H1 (cell line): ENCODE results near the gene SLC39A11.

Source experiments
- CBX5 ChIP-seq: fragments of 300-800, 300-1000 bp; sonication (generic); IDR thresholded peaks from 2 replicates; pipeline ENCODE4 v1.7.1; 2016; ENCODE audit warnings: antibody characterized with exemption, low read length, low read depth
- EGR1 ChIP-seq: IDR thresholded peaks from 2 replicates; pipeline ENCODE4 v1.6.1; 2011; ENCODE audit warnings: low read depth, low read length, borderline replicate concordance
- JUND ChIP-seq: IDR thresholded peaks from 2 replicates; pipeline ENCODE4 v1.6.1; 2011; ENCODE audit warnings: mild to moderate bottlenecking, improper control_type of control experiment, low read length
- NANOG ChIP-seq: IDR thresholded peaks from 2 replicates; pipeline ENCODE4 v1.6.1; 2011; ENCODE audit warnings: low read length, low read depth, mild to moderate bottlenecking, inconsistent platforms; ENCODE audit not compliant: insufficient read depth, poor library complexity, severe bottlenecking
- POLR2AphosphoS5 ChIP-seq: IDR thresholded peaks from 2 replicates; pipeline ENCODE4 v1.6.1; 2011; ENCODE audit warnings: low read depth, low read length
- SP2 ChIP-seq: IDR thresholded peaks from 2 replicates; pipeline ENCODE4 v1.6.1; 2012; ENCODE audit warnings: mild to moderate bottlenecking, low read length, inconsistent platforms
- SUZ12 ChIP-seq: fragments of 200-600 bp; sonication (generic); IDR thresholded peaks from 2 replicates; pipeline ENCODE4 v1.6.1; 2012; ENCODE audit warnings: mild to moderate bottlenecking, inconsistent platforms, low read length, moderate library complexity, mixed read lengths
- TF ChIP-seq, protein P1 (sequence below): IDR thresholded peaks from 2 replicates; pipeline ENCODE4 v1.6.1; 2011; ENCODE audit warnings: low read depth, mild to moderate bottlenecking, low read length; ENCODE audit not compliant: insufficient read depth

DNA sequence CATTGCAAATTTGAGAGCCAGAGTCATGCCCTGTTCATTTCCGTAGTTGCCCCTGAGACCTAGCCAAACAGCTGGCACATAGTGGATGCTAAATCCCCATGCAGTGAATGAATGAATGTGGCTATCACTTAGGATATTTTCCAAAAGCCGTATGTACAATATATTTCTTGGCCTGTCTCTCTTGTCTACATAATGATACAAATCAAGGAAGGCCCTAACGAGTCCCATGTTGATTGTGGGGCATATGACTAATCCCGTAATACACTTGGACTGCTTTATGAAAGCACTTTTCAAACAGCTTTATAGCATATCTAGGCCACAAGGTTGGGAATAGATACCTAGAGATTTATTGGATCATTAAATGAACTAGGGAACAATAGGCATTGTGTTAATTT is 478.0 kb downstream of the SLC39A11 start:
- TF ChIP-seq SUZ12, result no peak
- TF ChIP-seq CBX5, result no peak
- TF ChIP-seq JUND, result no peak
- TF ChIP-seq, protein P1, sequence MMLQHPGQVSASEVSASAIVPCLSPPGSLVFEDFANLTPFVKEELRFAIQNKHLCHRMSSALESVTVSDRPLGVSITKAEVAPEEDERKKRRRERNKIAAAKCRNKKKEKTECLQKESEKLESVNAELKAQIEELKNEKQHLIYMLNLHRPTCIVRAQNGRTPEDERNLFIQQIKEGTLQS, result no peak
- TF ChIP-seq NANOG, result no peak
- TF ChIP-seq EGR1, result no peak
- no peak for TF ChIP-seq POLR2AphosphoS5
- TF ChIP-seq SP2, result no peak
